ENCODE measurements around the gene PHAF1. TPM values are rescaled to one million over a fixed set of nuclear protein-coding genes. Genes with fewer than 3 reads are reported as not detected.

Gene PHAF1
- total and polyA plus RNA-seq, 2 of the 13 experiments (the other 11 are each of a cell fraction or from before 2014, with no cell fraction given) = 48.3 to 174 TPM

- H3K9me3 ChIP-seq (ENCODE audit: low read length) = no peaks in the 10 kb centered on the region
- no peak overlapping the region for H3K4me3 ChIP-seq (replicated peaks in 1 of 3; ENCODE audit: insufficient read depth in 1 of 3, low read depth in 2 of 3, low read length in 3 of 3)
- ChIA-PET POLR2A (no interaction called here), CTCF (ENCODE audit: low intra/inter-chr PET ratio, low total read pairs) (no interaction called here)
- no peak overlapping the region for H3K27ac ChIP-seq (ENCODE audit: extremely low read length, insufficient read depth, low read length)
- H3K27me3 ChIP-seq (ENCODE audit: control insufficient read depth in 1 of 2, insufficient read depth in 2 of 2, low read length in 2 of 2) = no peaks in the 10 kb centered on the region
- 0 out of 3 replicates have a peak, but pooled peaks have one; percentile 36 for ATAC-seq
- H3K9ac ChIP-seq (ENCODE audit: insufficient read depth, low read depth, low read length) = no peak overlapping the region
- no peaks in the 10 kb centered on the region for H3K79me2 ChIP-seq (ENCODE audit: insufficient read depth, low read length)
- WGBS (ENCODE audit: low lambda C conversion rate) = 93% methylated on average over 4 of the region's 4 CpGs
- BruUV-seq (replicated peaks) = no TSS peak
- TF ChIP-seq CEBPG (CRISPR knock-in tag; IDR thresholded peaks at IDR 0.05) (peak; percentile 80), ZNF138 (CRISPR knock-in tag; IDR thresholded peaks at IDR 0.05; ENCODE audit: low read depth) (no peak), ZBTB8A (CRISPR knock-in tag; IDR thresholded peaks at IDR 0.05; ENCODE audit: borderline replicate concordance, low read depth) (no peak), CEBPB (IDR thresholded peaks at IDR 0.05; ENCODE audit: borderline replicate concordance, low read depth, low read length) (peak; percentile 86), SIX1 (CRISPR knock-in tag; IDR thresholded peaks at IDR 0.05; ENCODE audit: borderline replicate concordance) (peak; percentile 93), IRX3 (CRISPR knock-in tag; IDR thresholded peaks at IDR 0.05; ENCODE audit: borderline replicate concordance, low read depth) (no peak), FOXA1 (IDR thresholded peaks at IDR 0.05) (no peak), FOXA1 (CRISPR knock-in tag; IDR thresholded peaks at IDR 0.05) (0 out of 2 replicates have a peak, but pooled peaks have one; percentile 9)
- H3K4me1 ChIP-seq (ENCODE audit: insufficient read depth, low read length) = peaks cover 7% of the 10 kb centered on the region; the same call in 1 of the 2 replicates
- intact Hi-C loops (cut with micrococcal nuclease; ENCODE audit: unreplicated experiment) (no loop called here), in situ Hi-C loops (cut with HindIII; ENCODE audit: extremely low pct_ligation_motif_present, low pct_unique_long_range_greater_than_20kb) (no loop called here)
- no peak overlapping the region for H3K4me2 ChIP-seq (ENCODE audit: low read depth, low read length)
- H2AFZ ChIP-seq (ENCODE audit: low read length) = no peak overlapping the region
- H4K20me1 ChIP-seq (ENCODE audit: insufficient read depth, low read length) = no peaks in the 10 kb centered on the region
- DNase-seq (ENCODE audit: low spot score) = peak; percentile 56
- H3K36me3 ChIP-seq (replicated peaks in 1 of 2; ENCODE audit: control insufficient read depth in 1 of 2, insufficient read depth in 2 of 2, low read length in 2 of 2) = peaks cover 4% of the 10 kb centered on the region in 2 experiments; a peak in 2 of 5 replicates
- no peak for FAIRE-seq
These were observed 25.3 kb upstream of the PHAF1 start for GRCh38 chr16:67084345-67085028.

GRCh38 chr16:67086822-67087221, 22.9 kb upstream of the PHAF1 start:
- DNase-seq (ENCODE audit: low spot score) (no peak), FAIRE-seq (no peak), ATAC-seq (no peak; the same call in 2 of the 3 replicates)
- no TSS peak for BruUV-seq (replicated peaks)
- no peaks in the 10 kb centered on the region for H3K9me3 ChIP-seq (ENCODE audit: low read length)
- H3K4me1 ChIP-seq (ENCODE audit: insufficient read depth, low read length) = peaks cover 7% of the 10 kb centered on the region; the same call in 1 of the 2 replicates
- intact Hi-C loops (cut with micrococcal nuclease; ENCODE audit: unreplicated experiment) (no loop called here), in situ Hi-C loops (cut with HindIII; ENCODE audit: extremely low pct_ligation_motif_present, low pct_unique_long_range_greater_than_20kb) (no loop called here)
- H3K27ac ChIP-seq (ENCODE audit: extremely low read length, insufficient read depth, low read length) = no peak overlapping the region
- CTCF ChIA-PET (ENCODE audit: low intra/inter-chr PET ratio, low total read pairs) = no interaction called here
- H3K36me3 ChIP-seq (replicated peaks in 1 of 2; ENCODE audit: control insufficient read depth in 1 of 2, insufficient read depth in 2 of 2, low read length in 2 of 2) = peaks cover 4 to 7% of the 10 kb centered on the region in 2 experiments; a peak in 3 of 5 replicates
- no peaks in the 10 kb centered on the region for H4K20me1 ChIP-seq (ENCODE audit: insufficient read depth, low read length)
- H3K9ac ChIP-seq (ENCODE audit: insufficient read depth, low read depth, low read length) = no peak overlapping the region
- no peak overlapping the region for H2AFZ ChIP-seq (ENCODE audit: low read length)
- no peak overlapping the region for H3K4me3 ChIP-seq (replicated peaks in 1 of 3; ENCODE audit: insufficient read depth in 1 of 3, low read depth in 2 of 3, low read length in 3 of 3)
- no peaks in the 10 kb centered on the region for H3K79me2 ChIP-seq (ENCODE audit: insufficient read depth, low read length)
- POLR2A ChIA-PET = interaction anchor here (0.6 kb wide), 1 partner anchor 49 kb away, joined by 4 read pairs; no protein-coding TSS in a partner anchor
- no peak overlapping the region for H3K4me2 ChIP-seq (ENCODE audit: low read depth, low read length)
- H3K27me3 ChIP-seq (ENCODE audit: control insufficient read depth in 1 of 2, insufficient read depth in 2 of 2, low read length in 2 of 2) = no peaks in the 10 kb centered on the region
- TF ChIP-seq FLYWCH1 (CRISPR knock-in tag; IDR thresholded peaks at IDR 0.05) (no peak), ZNF317 (CRISPR knock-in tag; IDR thresholded peaks at IDR 0.05) (peak; percentile 75; the same call in 1 of the 2 replicates)

Data from HepG2 (cell line).